Lower lobe of right lung (tissue), 2 donors: ENCODE measurements around the gene IQSEC3. TPM values are rescaled to one million over a fixed set of nuclear protein-coding genes. Genes with fewer than 3 reads are reported as not detected.

Experiments
- ATAC-seq, 2 donors: fragments of 200-7000 bp; cut with Tn5 transposase; one replicate each; pipeline ENCODE4 v1.9.1; 2020 to 2022; ENCODE audit warnings: mild to moderate bottlenecking in 2 of 2, moderate library complexity in 2 of 2
- DNase-seq: peaks from one replicate; pipeline ENCODE4 v3.0.0-alpha.2; 2020
- H3K27ac ChIP-seq: fragments of 200-600 bp; one replicate; pipeline ENCODE4 v1.8.0; 2022
- H3K27me3 ChIP-seq: fragments of 200-600 bp; one replicate; pipeline ENCODE4 v1.8.0; 2022; ENCODE audit warnings: low read depth
- H3K36me3 ChIP-seq: fragments of 200-600 bp; one replicate; pipeline ENCODE4 v1.8.0; 2022; ENCODE audit warnings: mild to moderate bottlenecking
- H3K4me1 ChIP-seq: fragments of 200-600 bp; one replicate; pipeline ENCODE4 v1.8.0; 2022
- H3K4me3 ChIP-seq: fragments of 200-600 bp; one replicate; pipeline ENCODE4 v1.8.0; 2022; ENCODE audit warnings: mild to moderate bottlenecking
- H3K9me3 ChIP-seq: fragments of 200-600 bp; one replicate; pipeline ENCODE4 v1.8.0; 2022
- CTCF ChIP-seq: fragments of 200-600 bp; IDR thresholded peaks from one replicate; pipeline ENCODE4 v1.8.0; 2022; ENCODE audit warnings: antibody characterized with exemption, mild to moderate bottlenecking
- intact Hi-C: fragments of 100-400 bp; cut with DNase I; formaldehyde crosslinking; loops from one replicate; pipeline ENCODE4 v1.11.0; 2022
- total RNA-seq: library from RNA; stranded (reverse); fragmentation: NEBNext Ultra II Directional; extraction: Animal tissue kit (Norgen Biotek cat#: 25700); gene quantifications from one replicate; pipeline ENCODE4 v1.2.1, GENCODE V29; 2021
- donor health status: DM: no; HTN: yes; CAD: no; lungs with severe emphysema.

The IQSEC3 gene
- total RNA-seq, 1 donor from 2014 or later = 10.7 TPM

- no peak for TF ChIP-seq CTCF
- intact Hi-C loops = no loop called here
Measured at GRCh38 chr12:221736-222135, 155.2 kb downstream of the IQSEC3 start.

DNA sequence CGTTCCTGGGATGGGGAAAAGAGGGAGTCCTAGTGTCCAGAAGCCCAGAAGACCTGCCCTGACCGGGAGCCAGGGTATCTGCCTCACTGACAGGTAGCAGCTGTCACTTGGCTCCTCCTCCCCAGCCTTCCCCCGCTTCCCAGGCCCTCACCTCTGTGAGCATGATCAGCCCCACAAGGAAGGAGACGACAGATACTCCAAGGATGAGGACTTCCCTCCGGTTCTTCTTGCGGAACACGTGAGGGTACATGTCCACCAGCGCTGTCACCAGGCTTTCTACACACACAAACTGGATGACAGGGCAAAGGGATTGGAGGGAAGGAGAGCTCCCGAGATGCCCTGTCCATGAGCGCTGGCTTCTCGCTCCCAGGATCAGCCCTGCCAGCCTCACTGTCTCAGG, 157.3 kb downstream of the IQSEC3 start:
- DNase-seq (no peak), ATAC-seq (no peak)
- intact Hi-C loops = no loop called here

More at GRCh38 chr12:221736-222135, 155.2 kb downstream of the IQSEC3 start:
- Histone ChIP-seq H3K27me3 (no peaks in the 10 kb centered on the region), H3K4me1 (no peaks in the 10 kb centered on the region), H3K9me3 (no peaks in the 10 kb centered on the region), H3K27ac (no peak overlapping the region), H3K36me3 (no peaks in the 10 kb centered on the region), H3K4me3 (no peak overlapping the region)
- DNase-seq (no peak), ATAC-seq (no peak)

DNA sequence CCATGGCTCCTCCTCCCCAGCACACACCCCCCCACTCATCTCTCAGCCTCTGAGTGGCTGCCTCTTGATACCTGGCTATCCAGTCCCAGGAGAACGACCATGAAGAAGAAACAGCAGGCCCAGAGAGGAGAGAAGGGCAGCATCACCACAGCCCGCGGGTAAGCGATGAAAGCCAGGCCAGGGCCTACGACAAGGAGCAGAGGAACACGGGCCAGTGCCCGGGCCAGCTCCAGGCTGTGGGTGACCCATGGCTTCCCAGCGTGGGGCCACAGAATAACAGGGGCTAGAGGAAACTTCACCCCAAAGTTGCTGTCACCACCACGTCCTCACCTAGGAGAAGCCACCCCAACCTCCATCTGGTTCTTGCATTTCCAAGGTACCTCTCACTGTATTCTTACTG, 157.8 kb downstream of the IQSEC3 start:
- intact Hi-C loops = no loop called here
- DNase-seq = no peak
- TF ChIP-seq CTCF = no peak

More for the DNA sequence above, 157.3 kb downstream of the IQSEC3 start:
- no peaks in the 10 kb centered on the region for H3K4me1 ChIP-seq
- no peak for TF ChIP-seq CTCF
- H3K36me3 ChIP-seq = no peaks in the 10 kb centered on the region
- H3K27me3 ChIP-seq = no peaks in the 10 kb centered on the region
- H3K9me3 ChIP-seq = no peaks in the 10 kb centered on the region
- no peak overlapping the region for H3K4me3 ChIP-seq
- H3K27ac ChIP-seq = no peak overlapping the region

GRCh38 chr12:225012-225411, 158.4 kb downstream of the IQSEC3 start:
- H3K27ac ChIP-seq = no peak overlapping the region
- ATAC-seq = no peak
- TF ChIP-seq CTCF = no peak
- no peaks in the 10 kb centered on the region for H3K4me1 ChIP-seq
- intact Hi-C loops = no loop called here
- no peaks in the 10 kb centered on the region for H3K36me3 ChIP-seq
- DNase-seq = no peak
- no peaks in the 10 kb centered on the region for H3K27me3 ChIP-seq
- H3K4me3 ChIP-seq = no peak overlapping the region
- H3K9me3 ChIP-seq = no peaks in the 10 kb centered on the region

More for the DNA sequence above, 157.8 kb downstream of the IQSEC3 start:
- Histone ChIP-seq H3K4me3 (no peak overlapping the region), H3K4me1 (no peaks in the 10 kb centered on the region), H3K27me3 (no peaks in the 10 kb centered on the region), H3K27ac (no peak overlapping the region), H3K36me3 (no peaks in the 10 kb centered on the region), H3K9me3 (no peaks in the 10 kb centered on the region)
- no peak for ATAC-seq

GRCh38 chr12:226401-226800, 159.8 kb downstream of the IQSEC3 start:
- Histone ChIP-seq H3K27me3 (no peaks in the 10 kb centered on the region), H3K4me3 (no peak overlapping the region), H3K9me3 (no peaks in the 10 kb centered on the region), H3K36me3 (no peaks in the 10 kb centered on the region), H3K27ac (no peak overlapping the region), H3K4me1 (no peaks in the 10 kb centered on the region)
- no peak for TF ChIP-seq CTCF
- intact Hi-C loops = no loop called here
- no peak for DNase-seq
- ATAC-seq = no peak
